ENCODE data around the gene RAB3IL1. TPM values are rescaled to one million over a fixed set of nuclear protein-coding genes. Genes with fewer than 3 reads are reported as not detected.
"Not testable (repeated sequence)": the region's sequence is repeated elsewhere in the genome, so short reads cannot be mapped to it uniquely, and the experiment has no call there.

RAB3IL1 gene
- total RNA-seq, 4 donors from 2014 or later: 0.15 to 10.3 (median 5.0) TPM

GRCh38 chr11:61883947-61884346 lies 33.4 kb downstream of the RAB3IL1 start:
- Histone ChIP-seq H3K27ac (no peak overlapping the region), H3K27me3 (no peaks in the 10 kb centered on the region), H3K4me3 (no peak overlapping the region), H3K36me3 (peaks cover 0 to 1% (median 0%) of the 10 kb centered on the region in 3 donors), H3K4me1 (peaks cover 0 to 19% (median 7%) of the 10 kb centered on the region in 3 donors), H3K9me3 (no peaks in the 10 kb centered on the region)
- WGBS, 2 donors: 80% methylated on average over 3 of the region's 5 CpGs; no CpG with 5 or more reads in 1 of the 2 donors
- TF ChIP-seq CTCF (IDR thresholded peaks at IDR 0.05) (no peak), POLR2A (IDR thresholded peaks at IDR 0.05) (no peak)
- intact Hi-C loops (cut with DNase I): no loop called here
- DNase-seq: no peak

GRCh38 chr11:61883327-61883726 lies 34.0 kb downstream of the RAB3IL1 start:
- intact Hi-C loops (cut with DNase I): no loop called here
- TF ChIP-seq CTCF (IDR thresholded peaks at IDR 0.05): no peak
- TF ChIP-seq POLR2A (IDR thresholded peaks at IDR 0.05): no peak
- H3K4me1 ChIP-seq: peaks cover 0 to 13% (median 3%) of the 10 kb centered on the region in 3 donors
- no peak overlapping the region for H3K27ac ChIP-seq
- no peak for DNase-seq
- 81 to 91% methylated on average over 9 to 10 of the region's 10 CpGs for WGBS, 2 donors
- no peaks in the 10 kb centered on the region for H3K27me3 ChIP-seq
- H3K9me3 ChIP-seq: no peaks in the 10 kb centered on the region
- H3K36me3 ChIP-seq: peaks cover 0 to 7% (median 0%) of the 10 kb centered on the region in 3 donors
- H3K4me3 ChIP-seq: no peak overlapping the region

GRCh38 chr11:61882879-61883278 lies 34.5 kb downstream of the RAB3IL1 start:
- Histone ChIP-seq H3K9me3 (no peaks in the 10 kb centered on the region), H3K36me3 (peaks cover 0 to 12% (median 0%) of the 10 kb centered on the region in 3 donors), H3K4me1 (peaks cover 0 to 8% (median 0%) of the 10 kb centered on the region in 3 donors), H3K27ac (no peak overlapping the region), H3K4me3 (no peak overlapping the region), H3K27me3 (no peaks in the 10 kb centered on the region)
- TF ChIP-seq POLR2A (IDR thresholded peaks at IDR 0.05): no peak
- intact Hi-C loops (cut with DNase I): no loop called here
- no peak for DNase-seq
- 83 to 86% methylated on average over 5 to 6 of the region's 6 CpGs for WGBS, 2 donors

GRCh38 chr11:61882267-61882666 lies 35.1 kb downstream of the RAB3IL1 start:
- intact Hi-C loops (cut with DNase I); H3K4me3 ChIP-seq; DNase-seq; H3K4me1 ChIP-seq; H3K9me3 ChIP-seq; H3K27ac ChIP-seq; H3K27me3 ChIP-seq: not testable (repeated sequence)
- peaks cover 0 to 18% (median 0%) of the 10 kb centered on the region in 3 donors for H3K36me3 ChIP-seq
- WGBS, 2 donors: 70 to 85% methylated on average over 3 of the region's 3 CpGs

- Histone ChIP-seq H3K27me3 (no peaks in the 10 kb centered on the region), H3K27ac (no peak overlapping the region), H3K4me3 (no peak overlapping the region), H3K4me1 (no peaks in the 10 kb centered on the region), H3K36me3 (peaks cover 0 to 18% (median 0%) of the 10 kb centered on the region in 3 donors), H3K9me3 (no peaks in the 10 kb centered on the region)
- intact Hi-C loops (cut with DNase I): no loop called here
- no peak for DNase-seq
- 46 to 84% methylated on average over 1 to 3 of the region's 3 CpGs for WGBS, 2 donors
- TF ChIP-seq CTCF (IDR thresholded peaks at IDR 0.05) (no peak), POLR2A (IDR thresholded peaks at IDR 0.05) (no peak)
Measured at GRCh38 chr11:61881397-61881796, 36.0 kb downstream of the RAB3IL1 start.

- H3K36me3 ChIP-seq: peaks cover 0 to 18% (median 0%) of the 10 kb centered on the region in 3 donors
- no peaks in the 10 kb centered on the region for H3K4me1 ChIP-seq
- intact Hi-C loops (cut with DNase I): no loop called here
- WGBS, 2 donors: 69 to 76% methylated on average over 4 to 6 of the region's 6 CpGs
- no peaks in the 10 kb centered on the region for H3K9me3 ChIP-seq
- H3K27me3 ChIP-seq: no peaks in the 10 kb centered on the region
- no peak overlapping the region for H3K27ac ChIP-seq
- TF ChIP-seq POLR2A (IDR thresholded peaks at IDR 0.05): no peak
- no peak for TF ChIP-seq CTCF (IDR thresholded peaks at IDR 0.05)
- DNase-seq: no peak
- no peak overlapping the region for H3K4me3 ChIP-seq
Measured at GRCh38 chr11:61880454-61880853, 36.9 kb downstream of the RAB3IL1 start.
